Neural progenitor cell (in vitro differentiated cells): ENCODE results near the gene RAMP1.

Experiments
- EZH2 ChIP-seq: fragments of 200-600 bp; sonication (generic); IDR thresholded peaks from 2 replicates; pipeline ENCODE4 v1.6.1; 2017; ENCODE audit warnings: antibody characterized with exemption, mild to moderate bottlenecking, moderate library complexity
- TF ChIP-seq, protein P1 (sequence below): fragments of 200-600 bp; sonication (generic); IDR thresholded peaks from 2 replicates; pipeline ENCODE4 v1.5.1; 2017; ENCODE audit warnings: antibody characterized with exemption, mild to moderate bottlenecking

- TF ChIP-seq, protein P1, sequence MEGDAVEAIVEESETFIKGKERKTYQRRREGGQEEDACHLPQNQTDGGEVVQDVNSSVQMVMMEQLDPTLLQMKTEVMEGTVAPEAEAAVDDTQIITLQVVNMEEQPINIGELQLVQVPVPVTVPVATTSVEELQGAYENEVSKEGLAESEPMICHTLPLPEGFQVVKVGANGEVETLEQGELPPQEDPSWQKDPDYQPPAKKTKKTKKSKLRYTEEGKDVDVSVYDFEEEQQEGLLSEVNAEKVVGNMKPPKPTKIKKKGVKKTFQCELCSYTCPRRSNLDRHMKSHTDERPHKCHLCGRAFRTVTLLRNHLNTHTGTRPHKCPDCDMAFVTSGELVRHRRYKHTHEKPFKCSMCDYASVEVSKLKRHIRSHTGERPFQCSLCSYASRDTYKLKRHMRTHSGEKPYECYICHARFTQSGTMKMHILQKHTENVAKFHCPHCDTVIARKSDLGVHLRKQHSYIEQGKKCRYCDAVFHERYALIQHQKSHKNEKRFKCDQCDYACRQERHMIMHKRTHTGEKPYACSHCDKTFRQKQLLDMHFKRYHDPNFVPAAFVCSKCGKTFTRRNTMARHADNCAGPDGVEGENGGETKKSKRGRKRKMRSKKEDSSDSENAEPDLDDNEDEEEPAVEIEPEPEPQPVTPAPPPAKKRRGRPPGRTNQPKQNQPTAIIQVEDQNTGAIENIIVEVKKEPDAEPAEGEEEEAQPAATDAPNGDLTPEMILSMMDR, result no peak
- no peak for TF ChIP-seq EZH2
Measured at GRCh38 chr2:237921967-237922492, 62.6 kb downstream of the RAMP1 start.
